A549 (cell line): Measurements from ENCODE around the gene CDH4. TPM values are rescaled to one million over a fixed set of nuclear protein-coding genes. Genes with fewer than 3 reads are reported as not detected.

Source experiments
- ATAC-seq, 2 experiments: fragments of 200-7000 bp in 1 of 2; fragments of >200 bp in 1 of 2; cut with Nextera tagmentation in 1 of 2; cut with Tn5 transposase in 1 of 2; 3 replicates each; pipeline versions ENCODE4 v1.8.0 to v1.9.1; 2018 to 2020; ENCODE audit warnings: mild to moderate bottlenecking in 1 of 2, moderate library complexity in 1 of 2
- CTCF ChIA-PET: fragments of 300-600 bp; sonication (Branson Sonifier 250); formaldehyde crosslinking; extraction: SDS; loops from one replicate; lab custom pipeline; 2021; ENCODE audit warnings: antibody characterized with exemption, inconsistent platforms; lab: Yijun Ruan, JAX
- POLR2A ChIA-PET: fragments of 350-600 bp; formaldehyde crosslinking; extraction: SDS; loops from one replicate; lab custom pipeline; 2021; ENCODE audit warnings: antibody characterized with exemption, inconsistent platforms; lab: Yijun Ruan, JAX
- DNase-seq, 2 experiments: peaks; one replicate each; pipeline versions ENCODE4 v3.0.0 to v3.0.0-alpha.2; 2011 to 2016; ENCODE audit warnings: low read depth in 1 of 2, low spot score in 1 of 2
- FAIRE-seq: peaks from 2 replicates; lab custom pipeline; 2011; peaks lifted over from hg19 to GRCh38; lab: Jason Lieb, UNC
- H3K27ac ChIP-seq, 2 experiments: fragments of >200 bp; sonication (Bioruptor Twin); formaldehyde crosslinking; 3 replicates each; pipeline ENCODE4 v1.5.1; 2016 to 2017
- H3K4me1 ChIP-seq: fragments of >200 bp; sonication (Bioruptor Twin); formaldehyde crosslinking; 3 replicates; pipeline ENCODE4 v1.6.1; 2016
- H3K4me2 ChIP-seq: fragments of >200 bp; sonication (Bioruptor Twin); formaldehyde crosslinking; 3 replicates; pipeline ENCODE4 v1.6.1; 2016
- H3K4me3 ChIP-seq: fragments of >200 bp; sonication (Bioruptor Twin); formaldehyde crosslinking; 3 replicates; pipeline ENCODE4 v1.5.1; 2016
- H3K9me3 ChIP-seq: fragments of >200 bp; sonication (Bioruptor Twin); formaldehyde crosslinking; 3 replicates; pipeline ENCODE4 v1.6.1; 2016
- ATOH8 ChIP-seq: fragments of 250-450 bp; sonication (Bioruptor Pico); IDR thresholded peaks from 2 replicates; pipeline ENCODE4 v1.5.0; 2020; ENCODE audit warnings: low read depth, mild to moderate bottlenecking, moderate library complexity
- CBX2 ChIP-seq: fragments of 200-600 bp; sonication (generic); IDR thresholded peaks from 2 replicates; pipeline ENCODE4 v1.6.1; 2016; ENCODE audit warnings: low read depth, mild to moderate bottlenecking, borderline replicate concordance
- CHD4 ChIP-seq: fragments of 200-600 bp; sonication (generic); IDR thresholded peaks from 2 replicates; pipeline ENCODE4 v1.6.1; 2016; ENCODE audit warnings: antibody characterized with exemption, mild to moderate bottlenecking, borderline replicate concordance
- EHF ChIP-seq: fragments of 250-450 bp; sonication (Bioruptor Pico); IDR thresholded peaks from 2 replicates; pipeline ENCODE4 v1.5.0; 2020; ENCODE audit warnings: mild to moderate bottlenecking
- ESRRA ChIP-seq: fragments of 150-350 bp; IDR thresholded peaks from 2 replicates; pipeline ENCODE4 v1.6.1; 2014; ENCODE audit warnings: mild to moderate bottlenecking, low read length, borderline replicate concordance
- JUN ChIP-seq, 2 experiments: fragments of >200 bp; sonication (Bioruptor Twin); formaldehyde crosslinking; IDR thresholded peaks; 2 replicates in 1 of 2; 3 replicates in 1 of 2; pipeline ENCODE4 v1.6.1; 2016 to 2017
- KDM1A ChIP-seq: fragments of 200-600 bp; sonication (generic); IDR thresholded peaks from 2 replicates; pipeline ENCODE4 v1.6.1; 2016; ENCODE audit warnings: low read depth, mild to moderate bottlenecking
- MAFK ChIP-seq: fragments of 450-650 bp; IDR thresholded peaks from 2 replicates; pipeline ENCODE4 v1.6.1; 2014; ENCODE audit not compliant: partially characterized antibody
- MAX ChIP-seq: IDR thresholded peaks from 2 replicates; pipeline ENCODE4 v1.6.1; 2012
- PBX3 ChIP-seq: IDR thresholded peaks from 2 replicates; pipeline ENCODE4 v1.6.1; 2012
- POLR2AphosphoS2 ChIP-seq: conservative IDR thresholded peaks from 2 replicates; pipeline ENCODE4 v1.6.1; 2012; ENCODE audit warnings: low read length, improper control_type of control experiment, inconsistent platforms
- RARB ChIP-seq: fragments of 250-450 bp; sonication (Bioruptor Pico); IDR thresholded peaks from 2 replicates; pipeline ENCODE4 v1.8.0; 2021; ENCODE audit warnings: mild to moderate bottlenecking, moderate library complexity
- TFCP2L1 ChIP-seq: fragments of 250-450 bp; sonication (Bioruptor Pico); IDR thresholded peaks from 2 replicates; pipeline ENCODE4 v1.5.0; 2021; ENCODE audit warnings: mild to moderate bottlenecking
- ZFP36 ChIP-seq: fragments of 450-650 bp; IDR thresholded peaks from 2 replicates; pipeline ENCODE4 v1.6.1; 2014; ENCODE audit warnings: borderline replicate concordance; ENCODE audit not compliant: partially characterized antibody
- ZNF302 ChIP-seq: fragments of 250-450 bp; sonication (Bioruptor Pico); IDR thresholded peaks from 2 replicates; pipeline ENCODE4 v1.9.0; 2021; ENCODE audit warnings: inconsistent platforms, mild to moderate bottlenecking, moderate library complexity
- WGBS: methylation state at CpG from one replicate; pipeline ENCODE4 v1.1.6; 2017; ENCODE audit errors: missing lambda C conversion rate; 5-methylcytosine and 5-hydroxymethylcytosine counted together
- polyA plus RNA-seq, 4 experiments: library from polyadenylated mRNA; depleted of rRNA in 3 of 4; stranded (reverse); fragments of >200 nt; fragmentation: RNase III in 1 of 4; extraction: RNeasy Plus Mini Kit Qiagen cat#74134 plus additional on column Dnase treatment in 1 of 4; gene quantifications; 2 replicates in 3 of 4; 3 replicates in 1 of 4; pipeline ENCODE4 v1.2.3, GENCODE V29; 2011 to 2017
- TF ChIP-seq, protein P1 (sequence below): fragments of 200-600 bp; sonication (generic); IDR thresholded peaks from 2 replicates; pipeline ENCODE4 v1.6.1; 2016; ENCODE audit warnings: antibody characterized with exemption, mild to moderate bottlenecking, moderate library complexity
- TF ChIP-seq, protein P2 (sequence below): IDR thresholded peaks from 2 replicates; pipeline ENCODE4 v1.6.1; 2012; ENCODE audit warnings: low read depth, borderline replicate concordance
- TF ChIP-seq, protein P3 (sequence below): fragments of >200 bp; sonication (Bioruptor Twin); formaldehyde crosslinking; IDR thresholded peaks from 3 replicates; pipeline ENCODE4 v1.6.1; 2016
- TF ChIP-seq, protein P4 (sequence below): fragments of >200 bp; sonication (Bioruptor Twin); formaldehyde crosslinking; IDR thresholded peaks from 3 replicates; pipeline ENCODE4 v1.5.1; 2016

Gene CDH4
- polyA plus RNA-seq, 2 of the 4 experiments (the other 2 are of a cell fraction): 3.4 to 10.3 TPM

- TF ChIP-seq, protein P1, sequence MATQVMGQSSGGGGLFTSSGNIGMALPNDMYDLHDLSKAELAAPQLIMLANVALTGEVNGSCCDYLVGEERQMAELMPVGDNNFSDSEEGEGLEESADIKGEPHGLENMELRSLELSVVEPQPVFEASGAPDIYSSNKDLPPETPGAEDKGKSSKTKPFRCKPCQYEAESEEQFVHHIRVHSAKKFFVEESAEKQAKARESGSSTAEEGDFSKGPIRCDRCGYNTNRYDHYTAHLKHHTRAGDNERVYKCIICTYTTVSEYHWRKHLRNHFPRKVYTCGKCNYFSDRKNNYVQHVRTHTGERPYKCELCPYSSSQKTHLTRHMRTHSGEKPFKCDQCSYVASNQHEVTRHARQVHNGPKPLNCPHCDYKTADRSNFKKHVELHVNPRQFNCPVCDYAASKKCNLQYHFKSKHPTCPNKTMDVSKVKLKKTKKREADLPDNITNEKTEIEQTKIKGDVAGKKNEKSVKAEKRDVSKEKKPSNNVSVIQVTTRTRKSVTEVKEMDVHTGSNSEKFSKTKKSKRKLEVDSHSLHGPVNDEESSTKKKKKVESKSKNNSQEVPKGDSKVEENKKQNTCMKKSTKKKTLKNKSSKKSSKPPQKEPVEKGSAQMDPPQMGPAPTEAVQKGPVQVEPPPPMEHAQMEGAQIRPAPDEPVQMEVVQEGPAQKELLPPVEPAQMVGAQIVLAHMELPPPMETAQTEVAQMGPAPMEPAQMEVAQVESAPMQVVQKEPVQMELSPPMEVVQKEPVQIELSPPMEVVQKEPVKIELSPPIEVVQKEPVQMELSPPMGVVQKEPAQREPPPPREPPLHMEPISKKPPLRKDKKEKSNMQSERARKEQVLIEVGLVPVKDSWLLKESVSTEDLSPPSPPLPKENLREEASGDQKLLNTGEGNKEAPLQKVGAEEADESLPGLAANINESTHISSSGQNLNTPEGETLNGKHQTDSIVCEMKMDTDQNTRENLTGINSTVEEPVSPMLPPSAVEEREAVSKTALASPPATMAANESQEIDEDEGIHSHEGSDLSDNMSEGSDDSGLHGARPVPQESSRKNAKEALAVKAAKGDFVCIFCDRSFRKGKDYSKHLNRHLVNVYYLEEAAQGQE: no peak
Measured at GRCh38 chr20:61379898-61380544, 128.0 kb downstream of the CDH4 start (continued).

GRCh38 chr20:61380545-61380915, 128.5 kb downstream of the CDH4 start:
- ChIA-PET CTCF (no interaction called here), POLR2A (no interaction called here)
- DNase-seq: no peak
- no peak for ATAC-seq
- 74% methylated on average over 7 of the region's 7 CpGs for WGBS
- H3K4me3 ChIP-seq: no peak overlapping the region
- H3K4me2 ChIP-seq: no peak overlapping the region
- no peak for FAIRE-seq
- H3K9me3 ChIP-seq: no peaks in the 10 kb centered on the region
- no peaks in the 10 kb centered on the region for H3K4me1 ChIP-seq
- H3K27ac ChIP-seq: no peak overlapping the region
- TF ChIP-seq ZNF302 (CRISPR knock-in tag): no peak
- no peak for TF ChIP-seq MAFK
- no peak for TF ChIP-seq CHD4
- TF ChIP-seq POLR2AphosphoS2: no peak
- TF ChIP-seq, protein P1: no peak
- TF ChIP-seq EHF (CRISPR knock-in tag): no peak
- TF ChIP-seq JUN (IDR thresholded peaks at IDR 0.05): no peak
- TF ChIP-seq PBX3: no peak

DNA sequence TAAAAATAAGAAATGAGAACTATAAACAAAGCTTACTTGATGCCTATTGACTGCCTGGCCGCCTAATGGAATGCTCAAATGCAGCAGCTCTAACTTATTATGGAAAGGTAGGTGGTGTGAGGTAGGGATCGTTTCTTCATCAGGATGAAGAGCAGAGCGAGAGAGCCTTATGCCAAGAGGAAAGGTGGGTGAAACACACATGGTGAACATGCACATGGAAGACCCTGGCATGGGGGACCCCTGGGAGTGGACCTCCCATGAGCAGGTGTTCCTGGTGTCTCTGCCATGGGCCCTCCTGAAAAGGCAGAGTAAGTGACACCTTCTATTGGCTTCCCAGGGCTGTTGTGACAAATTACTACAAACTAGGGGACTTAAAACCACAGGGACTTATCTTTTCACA, 130.1 kb downstream of the CDH4 start:
- ChIA-PET CTCF (no interaction called here), POLR2A (no interaction called here)
- Histone ChIP-seq H3K9me3 (no peaks in the 10 kb centered on the region), H3K4me2 (no peak overlapping the region), H3K4me1 (no peaks in the 10 kb centered on the region), H3K27ac (no peak overlapping the region), H3K4me3 (no peak overlapping the region)
- 70% methylated on average over 3 of the region's 3 CpGs for WGBS
- no peak for FAIRE-seq
- no peak for ATAC-seq
- DNase-seq: no peak
- TF ChIP-seq ESRRA (no peak), ATOH8 (no peak), RARB (CRISPR knock-in tag) (no peak), ZNF302 (CRISPR knock-in tag) (no peak), TFCP2L1 (no peak), CBX2 (no peak), ZFP36 (no peak), JUN (IDR thresholded peaks at IDR 0.05) (no peak), MAX (no peak), KDM1A (no peak)
- TF ChIP-seq, protein P2, sequence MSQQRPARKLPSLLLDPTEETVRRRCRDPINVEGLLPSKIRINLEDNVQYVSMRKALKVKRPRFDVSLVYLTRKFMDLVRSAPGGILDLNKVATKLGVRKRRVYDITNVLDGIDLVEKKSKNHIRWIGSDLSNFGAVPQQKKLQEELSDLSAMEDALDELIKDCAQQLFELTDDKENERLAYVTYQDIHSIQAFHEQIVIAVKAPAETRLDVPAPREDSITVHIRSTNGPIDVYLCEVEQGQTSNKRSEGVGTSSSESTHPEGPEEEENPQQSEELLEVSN: no peak
- TF ChIP-seq, protein P3, sequence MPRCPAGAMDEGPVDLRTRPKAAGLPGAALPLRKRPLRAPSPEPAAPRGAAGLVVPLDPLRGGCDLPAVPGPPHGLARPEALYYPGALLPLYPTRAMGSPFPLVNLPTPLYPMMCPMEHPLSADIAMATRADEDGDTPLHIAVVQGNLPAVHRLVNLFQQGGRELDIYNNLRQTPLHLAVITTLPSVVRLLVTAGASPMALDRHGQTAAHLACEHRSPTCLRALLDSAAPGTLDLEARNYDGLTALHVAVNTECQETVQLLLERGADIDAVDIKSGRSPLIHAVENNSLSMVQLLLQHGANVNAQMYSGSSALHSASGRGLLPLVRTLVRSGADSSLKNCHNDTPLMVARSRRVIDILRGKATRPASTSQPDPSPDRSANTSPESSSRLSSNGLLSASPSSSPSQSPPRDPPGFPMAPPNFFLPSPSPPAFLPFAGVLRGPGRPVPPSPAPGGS: no peak
- TF ChIP-seq, protein P4, sequence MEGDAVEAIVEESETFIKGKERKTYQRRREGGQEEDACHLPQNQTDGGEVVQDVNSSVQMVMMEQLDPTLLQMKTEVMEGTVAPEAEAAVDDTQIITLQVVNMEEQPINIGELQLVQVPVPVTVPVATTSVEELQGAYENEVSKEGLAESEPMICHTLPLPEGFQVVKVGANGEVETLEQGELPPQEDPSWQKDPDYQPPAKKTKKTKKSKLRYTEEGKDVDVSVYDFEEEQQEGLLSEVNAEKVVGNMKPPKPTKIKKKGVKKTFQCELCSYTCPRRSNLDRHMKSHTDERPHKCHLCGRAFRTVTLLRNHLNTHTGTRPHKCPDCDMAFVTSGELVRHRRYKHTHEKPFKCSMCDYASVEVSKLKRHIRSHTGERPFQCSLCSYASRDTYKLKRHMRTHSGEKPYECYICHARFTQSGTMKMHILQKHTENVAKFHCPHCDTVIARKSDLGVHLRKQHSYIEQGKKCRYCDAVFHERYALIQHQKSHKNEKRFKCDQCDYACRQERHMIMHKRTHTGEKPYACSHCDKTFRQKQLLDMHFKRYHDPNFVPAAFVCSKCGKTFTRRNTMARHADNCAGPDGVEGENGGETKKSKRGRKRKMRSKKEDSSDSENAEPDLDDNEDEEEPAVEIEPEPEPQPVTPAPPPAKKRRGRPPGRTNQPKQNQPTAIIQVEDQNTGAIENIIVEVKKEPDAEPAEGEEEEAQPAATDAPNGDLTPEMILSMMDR: no peak
